AG04450 (cell line): Measurements from ENCODE around the gene SHISA9. TPM values are rescaled to one million over a fixed set of nuclear protein-coding genes. Genes with fewer than 3 reads are reported as not detected.
"Not testable (repeated sequence)": the region's sequence is repeated elsewhere in the genome, so short reads cannot be mapped to it uniquely, and the experiment has no call there.

Experiments
- CTCF ChIA-PET: fragments of 300-600, 350-600 bp; formaldehyde crosslinking; extraction: SDS; loops from one replicate; lab custom pipeline; 2022; ENCODE audit warnings: antibody characterized with exemption, inconsistent platforms; lab: Charles Lee
- POLR2A ChIA-PET: fragments of 350-600 bp; formaldehyde crosslinking; extraction: SDS; loops from one replicate; lab custom pipeline; 2021; ENCODE audit warnings: antibody characterized with exemption, inconsistent platforms; lab: Yijun Ruan, JAX
- DNase-seq: peaks from one replicate; pipeline ENCODE4 v3.0.0-alpha.2; 2011; ENCODE audit warnings: low read depth, low spot score
- H3K27ac ChIP-seq: one replicate; pipeline ENCODE4 v1.5.1; 2012; ENCODE audit warnings: low read depth, low read length, control low read depth
- H3K27me3 ChIP-seq: one replicate; pipeline ENCODE4 v1.6.0; 2012; ENCODE audit warnings: low read length; ENCODE audit not compliant: control insufficient read depth, insufficient read depth
- H3K4me3 ChIP-seq: 2 replicates; pipeline ENCODE4 v1.5.1; 2011; ENCODE audit warnings: mild to moderate bottlenecking, low read depth, low read length, control low read depth
- H3K9me3 ChIP-seq: 2 replicates; pipeline ENCODE4 v1.5.1; 2012; ENCODE audit warnings: low read length; ENCODE audit not compliant: control insufficient read depth, insufficient read depth
- CTCF ChIP-seq: IDR thresholded peaks from 2 replicates; pipeline ENCODE4 v1.5.1; 2011; ENCODE audit warnings: low read depth, low read length, control low read depth, inconsistent platforms
- polyA plus RNA-seq: library from polyadenylated mRNA; depleted of rRNA; stranded (reverse); fragments of >200 nt; gene quantifications from 2 replicates; pipeline ENCODE4 v1.2.3, GENCODE V29; 2011

SHISA9 gene
- polyA plus RNA-seq, 1 experiment: not detected

DNA sequence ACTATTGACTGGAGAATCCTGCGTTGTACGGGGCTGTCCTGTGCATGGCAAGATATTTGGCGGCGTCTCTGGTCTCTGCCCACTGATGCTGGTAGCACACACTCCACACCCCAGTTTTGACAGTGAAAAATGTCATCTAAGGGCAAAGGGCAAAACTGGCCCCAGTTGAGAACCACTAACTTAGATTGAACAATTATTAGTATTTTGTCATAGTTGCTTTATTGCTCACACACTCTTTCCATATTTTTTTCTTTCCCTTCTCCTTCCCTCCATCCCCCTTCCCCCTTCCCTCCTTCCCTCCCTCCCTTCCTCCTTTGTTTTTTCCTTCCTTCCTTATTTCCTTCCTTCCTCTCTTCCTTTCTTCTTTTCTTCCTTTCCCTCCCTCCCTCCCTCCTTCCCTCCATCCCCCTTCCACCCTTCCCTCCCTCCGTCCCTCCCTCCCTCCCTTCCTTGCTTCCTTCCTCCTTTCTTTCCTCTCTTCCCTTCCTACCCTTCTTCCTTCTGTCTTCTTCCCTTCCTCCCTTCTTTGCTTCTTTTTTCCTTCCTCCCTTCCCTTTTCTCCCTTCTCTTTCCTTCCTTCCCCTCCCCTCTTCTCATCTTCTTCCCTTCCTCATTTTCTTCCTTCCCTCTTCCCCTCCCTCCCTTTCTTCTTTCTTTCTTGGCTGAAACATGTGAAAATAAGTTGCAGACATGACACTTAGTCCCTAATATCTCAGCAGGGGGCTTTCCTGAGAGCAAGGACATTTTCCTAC is 5.5 kb downstream of the SHISA9 start:
- CTCF ChIA-PET: interaction anchor here (0.5 kb wide), 1 partner anchor 217 kb away, joined by 3 read pairs; no protein-coding TSS in a partner anchor
- no peak for DNase-seq

GRCh38 chr16:12907670-12908233 is 6.4 kb downstream of the SHISA9 start:
- ChIA-PET POLR2A (no interaction called here), CTCF (interaction anchor here (0.5 kb wide), 1 partner anchor 218 kb away, joined by 3 read pairs; no protein-coding TSS in a partner anchor)
- H3K27me3 ChIP-seq: peaks cover under 1% of the 10 kb centered on the region
- no peak overlapping the region for H3K4me3 ChIP-seq
- TF ChIP-seq CTCF: no peak
- no peak overlapping the region for H3K27ac ChIP-seq
- H3K9me3 ChIP-seq: peaks cover 8% of the 10 kb centered on the region; the same call in 1 of the 2 replicates
- no peak for DNase-seq

More for the DNA sequence above, 5.5 kb downstream of the SHISA9 start:
- Histone ChIP-seq H3K4me3 (no peak overlapping the region), H3K27me3 (peaks cover 6% of the 10 kb centered on the region), H3K27ac (no peak overlapping the region), H3K9me3 (peaks cover 8% of the 10 kb centered on the region; the same call in 1 of the 2 replicates)
- no peak for TF ChIP-seq CTCF
- POLR2A ChIA-PET: no interaction called here

DNA sequence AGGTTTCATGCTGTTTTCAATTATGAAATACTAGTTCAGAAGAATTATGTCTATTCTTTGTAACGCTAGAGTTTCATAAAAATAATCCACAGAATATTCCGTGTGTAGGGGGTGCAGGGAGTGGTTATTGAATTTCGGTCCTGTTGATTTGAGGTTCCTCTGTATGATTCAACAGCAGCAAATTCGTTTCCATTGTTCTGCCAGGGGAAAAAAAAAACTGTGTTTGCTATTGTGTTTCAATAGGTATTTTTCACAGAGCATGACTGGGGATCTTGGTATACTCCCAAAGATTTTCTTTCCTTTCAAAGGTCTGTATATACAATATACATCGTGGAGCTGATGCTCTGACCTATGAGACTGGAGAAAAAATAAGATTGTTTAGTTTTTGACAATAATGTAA is 15.8 kb downstream of the SHISA9 start:
- no peak for TF ChIP-seq CTCF
- Histone ChIP-seq H3K27ac (no peak overlapping the region), H3K4me3 (no peak overlapping the region), H3K27me3 (no peaks in the 10 kb centered on the region), H3K9me3 (peaks cover 16% of the 10 kb centered on the region)
- CTCF ChIA-PET: no interaction called here
- DNase-seq: no peak
- POLR2A ChIA-PET: no interaction called here

- ChIA-PET CTCF (no interaction called here), POLR2A (no interaction called here)
- TF ChIP-seq CTCF: no peak
- no peak for DNase-seq
- Histone ChIP-seq H3K4me3 (no peak overlapping the region), H3K9me3 (peaks cover 16% of the 10 kb centered on the region), H3K27me3 (no peaks in the 10 kb centered on the region), H3K27ac (no peak overlapping the region)
Observed at GRCh38 chr16:12917653-12918052, 16.3 kb downstream of the SHISA9 start.

DNA sequence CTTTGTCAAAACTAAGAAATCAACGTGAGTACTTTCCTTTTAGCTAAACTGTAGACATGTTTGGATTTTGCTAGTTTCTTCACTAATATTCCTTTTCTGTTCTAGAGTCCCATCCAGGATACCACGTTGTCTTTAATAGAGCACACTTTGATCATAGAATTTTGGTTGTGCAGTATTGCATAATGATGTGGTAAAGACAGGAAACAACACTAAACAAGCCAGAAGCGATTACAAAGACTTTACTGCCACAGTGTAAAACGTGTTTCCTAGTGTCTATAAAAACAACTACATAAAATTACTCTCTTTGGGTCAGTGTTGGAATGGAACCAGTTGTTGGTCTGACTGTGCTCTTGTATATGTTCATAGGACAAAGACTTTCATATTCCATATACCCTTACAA is 19.3 kb downstream of the SHISA9 start:
- ChIA-PET POLR2A (no interaction called here), CTCF (no interaction called here)
- Histone ChIP-seq H3K27me3 (no peaks in the 10 kb centered on the region), H3K9me3 (peaks cover 2% of the 10 kb centered on the region), H3K4me3 (no peak overlapping the region), H3K27ac (no peak overlapping the region)
- no peak for DNase-seq
- TF ChIP-seq CTCF: no peak

- DNase-seq, CTCF ChIA-PET, H3K9me3 ChIP-seq, POLR2A ChIA-PET, H3K27me3 ChIP-seq, H3K27ac ChIP-seq, H3K4me3 ChIP-seq: not testable (repeated sequence)
Observed at GRCh38 chr16:12923640-12924039, 22.2 kb downstream of the SHISA9 start.
